GM13976 (cell line): ENCODE data around the gene DNM1L.

Experiments used
- DNase-seq: peaks from one replicate; pipeline ENCODE4 v3.0.0; 2012; ENCODE audit warnings: low spot score
- CTCF ChIP-seq: IDR thresholded peaks from 2 replicates; pipeline ENCODE4 v1.5.1; 2012; ENCODE audit warnings: borderline replicate concordance, mild to moderate bottlenecking; ENCODE audit not compliant: insufficient read depth; ENCODE audit errors: extremely low read depth, missing control alignments, control extremely low read depth
- in situ Hi-C: fragments of 300-500 bp; cut with MboI; formaldehyde crosslinking; loops from one replicate; pipeline ENCODE4 v1.12.0; 2022; ENCODE audit warnings: low sequenced_read_pairs, mixed read lengths, inconsistent platforms; ENCODE audit not compliant: unreplicated experiment

DNM1L gene

DNA sequence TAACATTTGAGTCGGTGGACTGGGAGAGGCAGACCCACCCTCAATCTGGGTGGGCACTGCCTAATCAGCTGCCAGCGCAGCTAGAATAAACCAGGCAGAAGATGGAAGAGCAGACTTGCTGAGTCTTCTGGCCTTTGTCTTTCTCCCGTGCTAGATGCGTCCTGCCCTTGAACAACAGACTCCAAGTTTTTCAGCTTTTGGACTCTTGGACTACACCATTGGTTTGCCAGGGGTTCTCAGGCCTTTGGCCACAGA is 27.2 kb upstream of the DNM1L start:
- TF ChIP-seq CTCF: no peak
- in situ Hi-C loops: loop anchor here (25.0 kb wide), 1 partner anchor 990 kb away; the partner anchor contains the start of gene ETFBKMT

DNA sequence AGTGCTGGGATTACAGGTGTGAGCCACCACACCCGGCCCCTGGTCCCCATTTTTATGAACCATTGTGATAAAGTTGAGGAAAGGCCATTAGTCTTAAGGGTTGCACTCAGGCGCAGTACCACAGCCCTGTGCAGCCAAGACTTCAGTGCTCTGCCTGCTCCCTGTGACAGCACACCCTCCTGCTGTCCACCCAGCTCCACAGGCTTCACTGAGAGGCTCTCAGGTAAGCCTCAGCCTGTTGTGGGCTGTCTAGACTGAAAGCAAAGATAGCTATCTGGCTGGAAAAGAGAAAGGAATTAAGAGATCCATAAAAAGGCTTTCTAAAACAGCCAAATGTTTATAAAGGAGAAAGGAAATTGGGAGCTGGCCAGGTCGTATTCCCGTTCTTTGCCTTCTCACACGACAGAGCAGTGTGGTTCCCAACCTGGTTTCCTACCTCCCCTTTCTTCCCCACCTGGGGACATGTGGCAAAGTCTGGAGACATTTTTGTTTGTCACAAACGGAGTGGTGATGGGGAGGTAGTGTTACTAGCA is 19.1 kb upstream of the DNM1L start:
- no peak for TF ChIP-seq CTCF
- in situ Hi-C loops: loop anchor here (10.0 to 25.0 kb wide), 2 partner anchors 295 to 998 kb away; partner anchors contain the start of gene ETFBKMT
- no peak for DNase-seq

More for the DNA sequence above, 27.2 kb upstream of the DNM1L start:
- DNase-seq: no peak

- no peak for TF ChIP-seq CTCF
- DNase-seq: no peak
- in situ Hi-C loops: loop anchor here (10.0 to 25.0 kb wide), 2 partner anchors 297 to 999 kb away; partner anchors contain the start of gene ETFBKMT
Observed at GRCh38 chr12:32661706-32662105, 17.4 kb upstream of the DNM1L start.

- in situ Hi-C loops: loop anchor here (10.0 to 25.0 kb wide), 2 partner anchors 298 to 1000 kb away; partner anchors contain the start of gene ETFBKMT
- DNase-seq: no peak
- TF ChIP-seq CTCF: no peak
Observed at GRCh38 chr12:32662665-32663064, 16.4 kb upstream of the DNM1L start.

DNA sequence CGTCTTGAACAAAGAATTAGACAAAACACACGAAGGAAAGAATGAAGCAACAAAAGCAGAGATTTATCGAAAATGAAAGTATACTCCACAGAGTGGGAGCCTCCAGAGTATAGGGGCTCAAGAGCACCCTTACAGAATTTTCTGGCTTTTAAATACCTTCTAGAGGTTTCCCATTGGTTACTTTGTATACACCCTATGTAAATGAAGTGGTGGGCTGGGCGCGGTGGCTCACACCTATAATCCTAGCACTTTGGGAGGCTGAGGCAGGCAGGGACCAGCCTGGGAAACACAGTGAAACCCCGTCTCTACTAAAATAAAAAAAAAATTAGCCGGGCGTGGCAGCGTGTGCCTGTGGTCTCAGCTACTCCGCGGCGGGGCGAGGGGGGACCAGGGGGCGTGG is 13.1 kb upstream of the DNM1L start:
- no peak for DNase-seq
- TF ChIP-seq CTCF: no peak
- in situ Hi-C loops: loop anchor here (10.0 to 25.0 kb wide), 2 partner anchors 301 to 1004 kb away; partner anchors contain the start of gene ETFBKMT

DNA sequence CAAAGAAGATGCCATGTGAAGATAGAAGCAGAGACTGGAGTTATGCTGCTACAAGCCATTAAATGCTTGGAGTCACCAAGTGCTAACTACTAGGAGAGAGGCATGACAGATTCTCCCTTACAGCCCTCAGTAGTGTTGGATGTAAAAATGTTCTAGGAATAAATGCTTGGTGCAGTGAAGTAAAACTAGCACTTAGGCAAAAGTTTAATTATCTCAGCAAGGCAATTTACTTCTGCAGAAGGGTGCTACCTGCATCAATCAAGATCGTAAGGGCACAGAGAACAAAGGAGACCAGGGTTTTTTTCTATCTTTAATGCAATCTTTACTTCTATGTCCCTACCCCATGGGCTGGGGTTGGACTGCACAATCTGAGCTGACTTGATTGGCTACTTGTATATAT is 9.5 kb upstream of the DNM1L start:
- no peak for TF ChIP-seq CTCF
- no peak for DNase-seq
- in situ Hi-C loops: loop anchor here (10.0 to 25.0 kb wide), 2 partner anchors 305 to 1007 kb away; partner anchors contain the start of gene ETFBKMT
